ENCODE measurements around the gene CRISPLD2.
A peak's percentile ranks its signal among the peaks of the same experiment; 100 is the strongest.
"Not testable (repeated sequence)": the region's sequence is repeated elsewhere in the genome, so short reads cannot be mapped to it uniquely, and the experiment has no call there.

CRISPLD2 gene

DNA sequence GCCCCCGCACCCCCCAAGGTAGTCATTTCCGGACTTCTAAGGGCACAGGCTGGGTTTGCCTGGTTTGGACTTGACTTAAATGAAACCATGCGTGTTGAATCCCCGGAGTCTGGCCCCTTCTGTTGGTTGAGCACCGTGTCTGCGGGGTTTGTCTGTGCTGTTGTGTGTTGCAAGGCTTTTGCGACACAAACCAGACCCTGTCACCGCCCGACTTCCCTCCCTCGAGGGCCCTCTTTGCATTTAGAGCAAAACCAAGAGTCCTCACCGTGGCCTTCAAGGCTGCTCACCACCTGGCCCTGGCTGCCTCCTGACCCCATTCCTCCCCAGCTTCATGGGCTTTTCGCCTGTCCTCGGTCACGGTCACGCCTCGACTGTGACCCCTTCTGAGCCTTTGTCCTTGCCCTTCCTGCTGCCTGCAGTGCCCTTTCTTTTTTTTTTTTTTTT is 7.4 kb downstream of the CRISPLD2 start:
- peaks cover 61% of the 10 kb centered on the region for H3K36me3 ChIP-seq
- peak overlapping the region; percentile 40 to 46 for H3K4me3 ChIP-seq (ENCODE audit: low read depth in 1 of 2, low read length in 1 of 2)
- no peak for TF ChIP-seq CTCF (IDR thresholded peaks at IDR 0.05)
- no peaks in the 10 kb centered on the region for H3K27me3 ChIP-seq
- peak overlapping the region; percentile 82 for H3K27ac ChIP-seq
- no peaks in the 10 kb centered on the region for H3K9me3 ChIP-seq
- H3K4me1 ChIP-seq (ENCODE audit: control insufficient read depth in 1 of 2, insufficient read depth in 1 of 2, low read depth in 1 of 2, low read length in 1 of 2), result peaks cover 63 to 68% of the 10 kb centered on the region in 2 experiments

DNA sequence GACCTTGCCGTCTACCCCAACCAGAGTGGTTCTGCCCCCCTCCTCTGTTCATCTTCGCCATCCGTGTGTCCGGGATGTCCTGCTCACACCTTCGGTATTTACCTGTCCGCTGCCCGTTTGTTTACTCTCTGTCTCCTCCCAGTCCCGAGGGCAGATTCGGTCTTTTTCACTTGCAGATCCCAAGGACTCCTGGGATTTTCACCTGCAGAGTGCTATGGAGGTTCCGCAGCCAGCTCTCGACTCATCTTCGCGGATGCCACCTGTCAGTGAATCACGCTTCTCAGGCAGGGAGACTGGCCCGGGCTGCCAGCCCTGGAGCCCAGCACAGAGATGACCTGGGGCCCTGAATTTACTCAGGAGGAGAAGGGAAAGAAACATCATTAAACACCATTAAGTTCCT is 8.1 kb downstream of the CRISPLD2 start:
- peaks cover 63 to 67% of the 10 kb centered on the region in 2 experiments for H3K4me1 ChIP-seq (ENCODE audit: control insufficient read depth in 1 of 2, insufficient read depth in 1 of 2, low read depth in 1 of 2, low read length in 1 of 2)
- TF ChIP-seq CTCF (IDR thresholded peaks at IDR 0.05), result no peak
- peaks cover 64% of the 10 kb centered on the region for H3K36me3 ChIP-seq
- H3K27ac ChIP-seq, result peak overlapping the region; percentile 82
- H3K9me3 ChIP-seq, result no peaks in the 10 kb centered on the region
- H3K4me3 ChIP-seq (ENCODE audit: low read depth in 1 of 2, low read length in 1 of 2), result no peak overlapping the region
- no peaks in the 10 kb centered on the region for H3K27me3 ChIP-seq

DNA sequence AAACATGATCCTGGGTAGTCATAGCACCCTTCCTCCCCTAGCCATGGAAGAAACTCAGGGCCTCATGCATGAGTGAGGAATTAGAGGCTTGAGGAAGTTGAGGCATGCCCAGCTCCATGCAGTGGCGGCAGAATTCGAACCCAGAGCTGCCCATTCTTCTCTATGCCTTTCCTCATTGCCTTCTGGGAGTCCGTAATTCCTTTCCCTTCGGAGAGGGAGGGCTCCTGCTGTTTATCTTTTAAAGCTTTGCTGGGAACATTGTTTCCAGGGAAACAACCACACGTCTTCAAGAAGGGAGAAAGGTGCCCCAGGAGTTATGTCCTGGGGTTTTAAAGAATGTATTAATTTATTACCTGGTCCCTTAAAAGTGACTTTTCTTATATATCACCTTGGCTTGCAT is 8.5 kb downstream of the CRISPLD2 start:
- Histone ChIP-seq H3K9me3 (no peaks in the 10 kb centered on the region), H3K36me3 (peaks cover 65% of the 10 kb centered on the region), H3K27me3 (no peaks in the 10 kb centered on the region), H3K4me1 (ENCODE audit: control insufficient read depth in 1 of 2, insufficient read depth in 1 of 2, low read depth in 1 of 2, low read length in 1 of 2) (peaks cover 60 to 65% of the 10 kb centered on the region in 2 experiments), H3K4me3 (ENCODE audit: low read depth in 1 of 2, low read length in 1 of 2) (no peak overlapping the region), H3K27ac (peak overlapping the region; percentile 82)
- no peak for TF ChIP-seq CTCF (IDR thresholded peaks at IDR 0.05)

DNA sequence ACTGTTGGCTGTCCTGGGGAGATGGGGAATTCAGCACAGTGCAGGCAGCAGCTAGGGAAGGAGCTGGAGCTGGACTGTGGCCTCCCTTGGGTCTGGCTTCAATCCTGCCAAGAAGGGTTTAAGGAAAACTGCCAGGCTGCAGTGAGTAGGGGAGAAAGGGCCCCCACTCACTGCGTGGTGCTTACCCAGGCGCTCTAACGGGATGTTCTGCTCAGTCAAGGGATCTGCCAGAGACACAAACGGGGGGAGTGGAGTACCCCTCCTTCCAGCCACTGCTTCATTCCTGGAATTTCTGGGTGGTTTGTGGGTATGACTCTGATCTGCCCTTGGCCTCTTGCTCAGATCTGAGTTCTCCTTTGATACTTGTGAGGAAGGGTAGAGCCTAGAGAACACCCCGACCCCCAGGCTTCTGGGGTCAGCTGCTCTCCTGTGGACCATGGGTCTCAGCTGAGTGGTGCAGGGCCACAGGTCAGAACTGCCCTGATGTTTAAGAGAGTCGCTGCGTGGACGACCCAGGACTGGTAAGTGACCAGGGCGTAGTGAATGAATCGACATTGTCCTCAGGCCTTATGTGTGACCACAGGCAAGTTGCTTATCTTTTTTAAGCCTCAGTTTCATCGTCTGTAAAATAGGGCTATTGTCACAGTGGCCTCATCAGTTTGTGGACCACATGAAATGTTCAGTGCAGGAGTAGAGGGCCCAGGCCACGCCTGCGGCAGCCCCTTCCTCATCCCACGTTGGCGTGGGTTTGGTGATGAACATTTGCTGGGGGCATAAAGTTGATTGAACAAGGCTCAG is 9.6 kb downstream of the CRISPLD2 start:
- no peak for TF ChIP-seq CTCF (IDR thresholded peaks at IDR 0.05)
- no peak overlapping the region for H3K4me3 ChIP-seq (ENCODE audit: low read depth in 1 of 2, low read length in 1 of 2)
- no peaks in the 10 kb centered on the region for H3K9me3 ChIP-seq
- no peaks in the 10 kb centered on the region for H3K27me3 ChIP-seq
- H3K36me3 ChIP-seq, result peaks cover 70% of the 10 kb centered on the region
- no peak overlapping the region for H3K27ac ChIP-seq
- peaks cover 50 to 55% of the 10 kb centered on the region in 2 experiments for H3K4me1 ChIP-seq (ENCODE audit: control insufficient read depth in 1 of 2, insufficient read depth in 1 of 2, low read depth in 1 of 2, low read length in 1 of 2)

DNA sequence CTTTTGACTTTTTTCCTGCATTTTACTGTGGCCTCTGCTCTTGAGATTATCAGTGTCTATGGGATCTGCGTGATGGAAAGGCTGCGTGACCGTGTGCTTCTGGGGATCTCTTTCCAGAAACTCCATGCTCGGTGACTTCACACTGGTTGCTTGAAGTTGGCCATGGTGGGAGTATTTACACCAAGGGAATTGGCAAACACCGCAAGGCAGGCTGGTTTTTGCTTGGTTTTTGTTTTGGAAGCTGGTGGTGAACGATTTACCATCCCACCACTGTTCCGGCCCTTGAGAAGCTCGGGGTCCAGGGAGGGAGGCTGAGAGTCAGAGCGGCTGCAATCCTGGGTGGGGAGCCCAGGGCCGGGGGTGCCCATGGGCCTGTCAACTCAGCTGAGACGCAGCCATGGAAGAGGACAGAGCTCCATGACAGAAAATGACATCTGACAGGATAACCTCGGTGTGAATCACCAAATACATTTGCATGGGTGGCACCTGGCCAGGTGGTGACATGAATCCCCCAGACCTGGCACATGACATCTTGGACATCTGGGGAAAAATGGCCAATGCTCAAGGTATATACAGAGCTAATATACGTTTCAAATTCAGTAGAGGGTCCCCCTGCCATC is 11.1 kb downstream of the CRISPLD2 start:
- H3K27ac ChIP-seq, result no peak overlapping the region
- H3K36me3 ChIP-seq, result peaks cover 81% of the 10 kb centered on the region
- H3K27me3 ChIP-seq, result peaks cover under 1% of the 10 kb centered on the region
- H3K9me3 ChIP-seq, result no peaks in the 10 kb centered on the region
- no peak overlapping the region for H3K4me3 ChIP-seq (ENCODE audit: low read depth in 1 of 2, low read length in 1 of 2)
- no peak for TF ChIP-seq CTCF (IDR thresholded peaks at IDR 0.05)
- peaks cover 35 to 42% of the 10 kb centered on the region in 2 experiments for H3K4me1 ChIP-seq (ENCODE audit: control insufficient read depth in 1 of 2, insufficient read depth in 1 of 2, low read depth in 1 of 2, low read length in 1 of 2)

DNA sequence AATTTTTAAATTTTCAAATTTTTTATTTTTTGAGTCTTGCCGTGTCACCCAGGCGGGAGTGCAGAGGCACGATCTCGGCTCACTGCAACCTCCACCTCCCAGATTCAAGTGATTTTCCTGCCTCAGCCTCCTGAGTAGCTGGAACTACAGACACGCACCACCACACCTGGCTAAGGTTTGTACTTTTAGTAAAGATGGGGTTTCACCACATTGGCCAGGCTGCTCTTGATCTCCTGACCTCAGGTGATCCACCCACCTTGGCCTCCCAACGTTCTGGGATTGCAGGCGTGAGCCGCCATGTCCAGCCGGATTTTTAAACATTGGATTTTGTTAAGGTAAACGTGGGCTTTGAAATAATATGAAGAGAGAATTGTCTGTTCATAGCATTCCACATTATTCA is 11.9 kb downstream of the CRISPLD2 start:
- not testable (repeated sequence) for H3K4me3 ChIP-seq (ENCODE audit: low read depth in 1 of 2, low read length in 1 of 2); H3K27me3 ChIP-seq; H3K27ac ChIP-seq; H3K9me3 ChIP-seq
- Histone ChIP-seq H3K36me3 (peaks cover 82% of the 10 kb centered on the region), H3K4me1 (ENCODE audit: control insufficient read depth in 1 of 2, insufficient read depth in 1 of 2, low read depth in 1 of 2, low read length in 1 of 2) (peaks cover 26 to 33% of the 10 kb centered on the region in 2 experiments)

All from neutrophil (primary cell).